Measurements from ENCODE around the gene IPO11.

GRCh38 chr5:62608529-62609511 is 196.3 kb downstream of the IPO11 start:
- TF ChIP-seq CTCF (IDR thresholded peaks at IDR 0.05) (no peak), POLR2A (IDR thresholded peaks at IDR 0.05) (no peak)

Data from thyroid gland (tissue), 4 donors.